SIG-M5 treated with dmso at 0.1 percent for 504 hours (cell line): ENCODE data around the gene CDKN1A.

Experiments used
- DNase-seq: peaks from one replicate; lab custom pipeline; 2025; ENCODE audit not compliant: unreplicated experiment; lab: John Stamatoyannopoulos, UW

Gene CDKN1A

DNA sequence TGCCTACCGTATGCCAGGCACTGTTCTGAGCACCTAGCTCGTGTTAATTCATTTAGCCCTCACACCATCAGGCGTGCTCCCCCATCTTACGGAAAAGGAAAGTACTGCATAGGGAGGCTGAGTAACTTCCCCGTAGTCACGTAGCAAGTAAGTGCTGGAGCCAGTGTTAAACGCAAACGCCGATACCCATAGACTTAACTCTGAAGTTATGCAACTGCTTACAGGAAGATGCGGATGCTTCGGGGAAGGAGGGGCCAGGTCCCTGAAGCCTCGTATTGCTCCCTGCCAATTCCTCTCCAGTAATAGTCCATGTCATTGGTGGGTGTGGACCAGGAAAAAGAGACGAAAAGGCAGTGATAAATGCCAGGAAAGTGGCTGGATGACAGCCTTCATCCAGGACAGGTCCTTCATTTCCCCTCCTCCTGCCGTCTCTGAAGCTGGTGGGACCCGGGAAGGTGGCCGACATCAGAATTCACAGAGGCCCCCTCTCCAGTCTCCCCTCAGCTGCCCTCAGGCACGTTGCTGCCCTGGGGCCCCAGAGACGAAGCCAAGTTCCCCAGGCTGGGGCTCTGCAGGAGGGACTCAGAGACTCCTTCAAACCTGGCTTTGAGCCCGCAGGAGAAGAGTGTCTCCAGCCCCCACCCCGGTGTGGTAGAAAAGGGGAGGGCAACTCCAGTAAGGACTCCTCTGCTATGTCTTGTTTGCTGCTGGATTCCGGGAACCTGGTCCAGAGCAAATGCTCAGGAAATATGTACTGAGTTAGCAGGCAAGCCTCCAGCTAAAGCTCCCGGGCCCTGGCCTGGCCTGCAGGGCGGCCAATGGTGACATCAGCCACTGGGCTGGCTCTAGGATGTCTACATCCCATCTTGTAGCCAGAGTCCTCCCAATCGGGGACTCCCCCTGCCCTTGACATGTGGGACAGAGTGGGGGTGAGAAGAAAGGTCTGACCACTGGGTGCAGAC, 56.9 kb downstream of the CDKN1A start:
- peak; percentile 84 for DNase-seq
